ENCODE results near the gene RASA2.

GRCh38 chr3:141454054-141454453 lies 32.8 kb upstream of the RASA2 start:
- no peak for TF ChIP-seq POLR2AphosphoS5 (IDR thresholded peaks at IDR 0.05)
- TF ChIP-seq CTCF (IDR thresholded peaks at IDR 0.05): no peak
- TF ChIP-seq EP300 (IDR thresholded peaks at IDR 0.05; ENCODE audit: low read depth): no peak
- no peak for TF ChIP-seq POLR2A (IDR thresholded peaks at IDR 0.05)

All from transverse colon (tissue), 4 donors.